Activated T-cell treated with anti-CD3 and anti-CD28 coated beads, Interleukin-2, amount 50 U/mL, for 1 hour (primary cell): ENCODE results near the gene IFITM5.
A peak's percentile ranks its signal among the peaks of the same experiment; 100 is the strongest.

Experiments
- DNase-seq: peaks from one replicate; pipeline ENCODE4 v3.0.0-alpha.2; 2020

Gene IFITM5

DNA sequence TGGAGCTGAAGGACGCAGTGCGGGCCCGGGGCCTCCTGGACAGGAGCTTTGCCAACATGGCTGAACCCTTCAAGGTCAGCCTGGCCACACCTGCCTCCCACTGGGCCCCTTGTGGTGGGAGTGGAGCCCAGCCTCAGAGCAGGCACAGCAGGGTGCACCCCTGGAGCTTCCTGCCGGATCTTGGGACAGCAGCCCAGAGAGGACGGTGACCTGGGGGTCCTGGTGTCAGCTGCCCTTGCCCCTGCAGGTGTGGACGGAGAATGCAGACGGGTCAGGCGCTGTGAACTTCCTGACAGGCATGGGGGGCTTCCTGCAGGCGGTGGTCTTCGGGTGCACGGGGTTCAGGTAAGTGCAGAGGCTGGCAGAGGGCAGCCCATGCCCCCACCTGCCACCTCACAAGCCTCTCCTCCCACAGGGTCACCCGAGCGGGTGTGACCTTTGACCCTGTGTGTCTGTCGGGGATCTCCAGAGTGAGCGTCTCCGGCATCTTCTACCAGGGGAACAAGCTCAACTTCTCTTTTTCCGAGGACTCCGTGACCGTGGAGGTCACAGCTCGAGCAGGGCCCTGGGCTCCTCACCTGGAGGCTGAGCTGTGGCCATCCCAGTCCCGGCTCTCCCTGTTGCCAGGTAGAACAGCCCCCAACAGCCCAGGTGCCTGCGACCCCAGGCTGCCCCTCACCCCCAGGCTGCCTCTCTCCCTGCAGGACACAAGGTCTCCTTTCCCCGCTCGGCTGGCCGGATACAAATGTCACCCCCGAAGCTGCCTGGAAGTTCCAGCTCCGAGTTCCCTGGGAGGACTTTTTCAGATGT lies 5.3 kb downstream of the IFITM5 start:
- DNase-seq: peak; percentile 42

DNA sequence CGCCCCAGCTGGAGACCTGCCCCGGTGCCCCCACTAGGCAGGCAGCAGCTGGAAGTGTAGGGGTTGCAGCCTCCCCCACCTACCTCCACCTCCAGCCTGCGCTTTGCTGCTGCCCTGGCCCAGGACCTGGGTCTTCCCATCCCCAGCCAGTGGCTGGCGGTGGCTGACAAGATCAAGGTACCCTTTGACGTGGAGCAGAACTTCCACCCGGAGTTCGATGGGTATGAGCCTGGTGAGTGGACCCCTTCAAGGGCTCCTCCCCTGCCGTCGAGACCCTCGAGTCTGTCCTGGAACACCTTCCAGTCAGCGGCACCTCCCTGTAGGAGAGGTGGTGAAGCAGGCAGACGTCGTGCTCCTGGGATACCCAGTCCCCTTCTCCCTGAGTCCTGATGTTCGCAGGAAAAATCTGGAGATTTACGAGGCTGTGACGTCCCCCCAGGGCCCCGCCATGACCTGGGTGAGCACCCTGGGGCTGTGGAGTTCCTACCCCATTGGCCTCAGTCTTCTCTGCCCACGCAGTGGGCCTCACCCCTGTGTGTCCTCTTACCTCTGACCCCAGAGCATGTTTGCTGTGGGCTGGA lies 6.0 kb downstream of the IFITM5 start:
- peak; percentile 45 for DNase-seq

DNA sequence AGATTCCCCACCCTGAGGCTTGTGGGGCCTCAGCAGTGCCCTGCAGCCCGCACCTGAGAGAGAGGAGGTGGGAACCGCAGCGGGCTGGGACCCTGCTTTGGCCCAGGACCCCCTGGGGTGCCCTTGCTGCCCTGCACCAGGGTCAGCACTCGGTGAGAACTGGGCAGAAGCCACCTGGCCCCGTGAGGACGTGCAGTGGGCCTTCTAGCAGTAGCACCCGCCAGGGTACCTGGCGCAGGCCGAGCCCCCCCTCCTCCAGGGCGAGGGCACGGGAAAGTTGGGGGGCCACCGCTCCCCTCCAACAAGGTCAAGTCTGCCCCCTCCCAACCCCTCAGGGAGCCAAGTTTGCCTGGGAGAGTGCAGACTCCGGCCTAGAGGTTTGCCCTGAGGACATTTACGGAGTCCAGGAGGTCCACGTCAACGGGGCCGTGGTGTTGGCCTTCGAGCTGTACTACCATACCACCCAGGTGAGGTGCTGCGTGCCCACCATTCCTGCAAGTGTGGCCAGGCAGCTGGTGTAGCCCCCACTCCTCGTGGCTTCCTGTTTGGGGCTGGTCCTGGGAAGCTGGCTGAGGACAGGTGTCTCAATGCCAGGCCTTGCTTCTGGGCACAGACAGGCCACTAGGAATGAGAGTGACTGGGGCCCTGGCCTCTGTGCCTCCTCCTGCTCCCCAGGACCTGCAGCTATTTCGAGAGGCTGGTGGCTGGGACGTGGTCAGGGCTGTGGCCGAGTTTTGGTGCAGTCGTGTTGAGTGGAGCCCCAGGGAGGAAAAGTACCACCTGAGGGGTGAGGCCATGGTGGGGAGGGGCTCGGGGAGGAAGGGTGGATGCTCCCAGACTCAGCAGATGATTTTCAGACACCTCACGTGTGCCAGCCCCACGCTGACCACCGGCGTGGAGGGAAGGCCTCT lies 6.9 kb downstream of the IFITM5 start:
- peak; percentile 48 for DNase-seq

DNA sequence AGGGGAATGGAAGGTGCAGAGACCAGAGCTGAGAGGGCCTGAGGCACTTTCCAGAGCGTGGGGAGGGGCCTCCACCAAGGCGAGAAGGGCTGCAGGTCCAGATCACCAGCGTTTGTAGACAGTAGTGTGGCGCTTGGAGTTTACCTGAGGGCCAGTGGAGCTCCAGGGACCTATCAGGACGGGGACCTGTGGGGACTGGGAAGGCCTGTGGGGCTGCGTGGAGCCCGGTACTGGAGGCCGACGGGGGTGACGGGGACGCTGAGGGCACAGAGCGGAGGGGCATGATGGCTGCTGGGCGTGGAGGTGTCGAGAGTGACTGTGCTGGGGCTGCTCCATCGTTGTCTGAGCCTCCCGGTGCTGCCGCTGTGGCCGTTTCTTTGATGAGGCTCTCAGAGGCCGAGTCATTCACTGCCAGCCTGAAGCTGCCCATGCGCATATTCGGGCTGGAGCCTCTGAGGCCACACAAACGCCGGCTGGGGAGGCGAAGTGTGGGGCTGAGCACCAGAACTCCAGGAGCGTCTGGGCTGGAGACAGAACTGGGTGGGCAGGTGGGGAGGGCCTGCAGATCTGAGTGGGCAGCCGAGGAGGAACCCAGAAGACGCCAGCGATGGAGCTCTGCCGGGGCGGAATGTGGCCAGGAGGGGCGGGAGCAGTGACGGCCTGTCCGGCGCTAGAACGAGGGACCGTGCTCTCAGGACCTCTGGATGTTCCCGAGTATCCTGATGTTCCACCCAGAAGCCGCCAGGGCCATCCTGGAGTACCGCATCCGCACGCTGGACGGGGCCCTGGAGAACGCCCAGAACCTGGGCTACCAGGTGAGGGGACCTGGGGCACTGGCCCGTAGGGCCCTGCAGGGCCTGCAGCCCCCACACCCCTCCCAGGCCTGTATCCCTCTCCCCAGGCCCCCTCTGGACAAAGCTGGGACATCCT lies 7.8 kb downstream of the IFITM5 start:
- DNase-seq: peak; percentile 54

DNA sequence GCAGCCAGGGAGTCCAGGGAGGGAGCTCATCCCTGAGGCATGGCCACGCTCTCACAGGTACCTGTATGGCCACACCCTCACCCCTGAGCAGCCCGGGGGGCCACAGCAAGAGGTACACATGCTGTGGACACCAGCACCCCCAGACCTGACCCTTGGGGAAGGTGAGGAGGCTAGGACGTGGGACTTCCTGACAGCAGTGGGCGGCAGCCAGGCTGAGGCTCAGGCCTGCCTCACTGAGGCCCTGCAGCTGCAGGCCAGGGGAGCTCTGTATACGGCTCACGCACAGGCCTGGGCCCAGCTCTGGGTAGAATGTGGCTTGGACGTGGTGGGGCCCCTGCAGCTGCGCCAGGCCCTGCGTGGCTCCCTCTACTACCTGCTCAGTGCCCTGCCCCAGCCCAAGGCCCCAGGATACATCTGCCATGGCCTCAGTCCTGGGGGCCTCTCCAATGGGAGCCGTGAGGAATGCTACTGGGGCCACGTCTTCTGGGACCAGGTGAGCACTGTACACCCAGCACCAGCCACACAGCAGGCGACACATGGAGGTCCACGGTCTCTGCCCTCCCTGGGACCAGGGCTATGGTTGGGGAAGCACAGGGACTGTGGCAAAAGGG lies 8.6 kb downstream of the IFITM5 start:
- DNase-seq: peak; percentile 52

DNA sequence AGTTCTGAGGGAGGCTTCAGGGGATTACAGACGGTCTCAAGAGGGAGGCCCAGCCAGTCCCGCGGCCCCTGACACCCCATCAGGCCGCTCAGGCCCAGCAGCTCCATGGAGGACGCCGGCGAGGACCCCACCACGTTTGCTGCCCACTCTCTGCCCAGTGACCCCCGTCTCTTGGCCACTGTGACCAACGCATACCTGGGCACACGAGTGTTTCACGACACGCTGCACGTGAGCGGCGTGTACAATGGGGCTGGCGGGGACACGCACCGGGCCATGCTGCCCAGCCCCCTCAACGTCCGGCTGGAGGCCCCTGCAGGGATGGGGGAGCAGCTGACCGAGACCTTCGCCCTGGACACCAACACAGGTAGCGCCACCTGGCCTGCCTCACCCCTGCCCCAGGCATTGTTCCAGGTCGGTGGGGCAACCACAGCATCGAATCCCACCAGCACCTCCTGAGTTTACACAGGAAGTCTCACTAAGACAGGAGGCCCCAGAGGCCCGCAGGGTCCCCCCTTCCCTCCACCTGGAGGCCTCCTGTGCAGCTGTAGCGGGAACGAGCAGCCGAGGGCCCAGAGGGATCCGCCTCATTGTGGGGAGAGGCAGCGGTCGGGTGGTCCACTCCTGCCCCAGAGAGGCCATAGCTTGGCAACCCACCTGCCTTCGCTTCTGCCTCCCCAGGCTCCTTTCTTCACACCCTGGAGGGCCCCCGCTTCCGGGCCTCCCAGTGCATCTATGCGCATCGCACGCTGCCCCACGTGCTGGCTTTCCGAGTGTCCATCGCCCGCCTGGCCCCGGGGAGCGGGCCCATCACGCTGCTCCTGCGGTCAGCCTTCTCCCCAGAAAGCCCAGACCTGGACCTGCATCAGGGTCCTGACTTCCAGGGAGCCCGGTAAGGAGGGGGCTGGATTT lies 9.4 kb downstream of the IFITM5 start:
- DNase-seq: peak; percentile 61

DNA sequence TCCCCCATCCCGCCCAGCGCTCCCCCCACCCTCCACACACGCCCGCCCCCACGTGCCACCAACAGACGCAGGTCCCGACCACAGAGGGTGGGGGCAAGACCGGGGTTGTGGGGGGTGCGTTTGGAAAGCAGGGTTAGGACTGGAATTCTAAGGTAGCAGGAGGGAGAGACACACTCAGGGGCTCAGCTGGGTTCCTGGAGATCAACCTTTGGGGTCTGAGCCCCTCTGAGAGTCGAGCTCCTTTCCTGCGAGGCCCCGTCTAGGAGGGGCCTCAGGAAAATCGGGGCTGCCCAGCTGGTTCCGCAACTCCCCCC lies 10.0 kb downstream of the IFITM5 start:
- no peak for DNase-seq

DNA sequence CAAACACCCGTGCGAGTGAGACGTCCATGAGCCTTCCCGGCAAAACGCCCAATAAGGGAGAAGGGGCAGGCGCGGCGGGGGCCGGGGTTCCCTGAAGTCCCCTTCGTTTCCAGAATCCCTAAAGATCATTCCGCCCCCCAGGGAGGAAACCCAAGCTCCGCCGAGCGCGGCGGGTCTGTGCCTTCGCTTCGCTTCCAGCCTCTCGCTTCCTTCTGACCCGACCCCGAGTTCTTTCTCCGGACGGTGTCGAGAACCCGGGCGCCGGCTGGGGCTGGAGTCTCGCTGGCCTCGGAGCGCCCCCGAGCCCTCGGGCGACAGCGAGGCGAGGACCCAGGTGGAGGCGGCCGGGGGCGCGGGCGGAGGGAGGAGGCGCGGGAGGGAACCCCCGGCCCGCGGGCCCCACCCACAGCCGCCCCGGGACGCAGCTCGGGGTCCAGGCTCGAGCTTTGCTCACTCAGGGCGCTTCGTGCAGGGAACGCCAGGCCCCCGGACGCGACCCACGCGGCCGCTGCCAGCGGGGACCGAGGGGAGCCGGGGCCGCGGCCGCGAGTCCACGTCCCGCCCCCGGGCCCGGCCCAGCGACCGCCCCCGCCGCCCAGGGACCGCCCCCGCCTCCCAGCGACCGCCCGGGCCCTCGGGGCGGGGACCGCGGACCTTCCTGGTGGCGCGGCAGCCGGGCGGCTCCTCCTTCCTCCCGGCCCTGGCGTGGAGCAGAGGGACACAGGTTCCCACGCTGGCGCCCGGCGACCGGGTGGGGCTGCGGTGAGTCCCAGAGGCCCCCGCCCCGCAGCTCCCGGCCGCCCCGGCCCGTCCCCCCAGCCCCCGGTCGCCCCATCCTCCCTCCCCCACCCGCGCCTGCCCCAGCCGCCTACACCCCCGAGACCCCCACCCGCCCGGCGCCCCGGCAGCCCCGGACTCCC lies 10.6 kb downstream of the IFITM5 start, which contains the start of gene PGGHG:
Gene PGGHG (plus strand): TSS at position 649 of the 920 bp plus-strand sequence. CDS start 691 bp downstream, outside the sequence.
- DNase-seq: peak; percentile 76

DNA sequence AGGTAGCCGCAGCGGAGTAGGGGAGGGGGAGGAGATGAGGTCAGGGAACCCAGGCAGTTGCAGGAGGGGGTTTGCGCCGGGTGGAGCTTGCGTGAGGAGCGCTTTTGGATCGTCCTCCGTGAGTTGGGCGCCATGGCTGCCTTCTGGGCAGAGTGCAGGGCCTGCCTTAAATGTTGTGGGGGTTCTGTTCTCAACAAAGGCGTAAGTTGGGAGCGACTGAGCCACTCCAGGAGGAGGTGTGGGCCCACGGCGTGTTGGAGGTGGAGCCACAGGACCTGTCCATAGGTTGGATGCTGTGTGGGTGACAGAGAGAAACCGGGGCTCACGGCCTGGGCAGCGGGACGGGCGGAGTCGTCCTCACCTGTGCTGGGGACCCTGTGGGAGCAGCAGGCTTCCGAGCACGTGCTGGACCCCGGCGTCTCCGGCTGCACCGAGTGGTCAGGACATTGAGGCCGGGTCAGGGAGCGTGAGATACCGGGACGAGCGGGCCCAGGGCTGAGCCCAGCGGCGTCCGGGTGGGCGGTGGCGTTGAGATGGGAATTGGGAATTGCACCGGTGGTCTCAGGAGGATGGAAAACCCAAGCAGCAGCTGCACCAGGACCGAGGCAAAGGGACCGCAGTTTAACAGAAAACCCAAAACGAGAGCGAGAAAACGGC lies 11.4 kb downstream of the IFITM5 start:
- DNase-seq: peak; percentile 77

DNA sequence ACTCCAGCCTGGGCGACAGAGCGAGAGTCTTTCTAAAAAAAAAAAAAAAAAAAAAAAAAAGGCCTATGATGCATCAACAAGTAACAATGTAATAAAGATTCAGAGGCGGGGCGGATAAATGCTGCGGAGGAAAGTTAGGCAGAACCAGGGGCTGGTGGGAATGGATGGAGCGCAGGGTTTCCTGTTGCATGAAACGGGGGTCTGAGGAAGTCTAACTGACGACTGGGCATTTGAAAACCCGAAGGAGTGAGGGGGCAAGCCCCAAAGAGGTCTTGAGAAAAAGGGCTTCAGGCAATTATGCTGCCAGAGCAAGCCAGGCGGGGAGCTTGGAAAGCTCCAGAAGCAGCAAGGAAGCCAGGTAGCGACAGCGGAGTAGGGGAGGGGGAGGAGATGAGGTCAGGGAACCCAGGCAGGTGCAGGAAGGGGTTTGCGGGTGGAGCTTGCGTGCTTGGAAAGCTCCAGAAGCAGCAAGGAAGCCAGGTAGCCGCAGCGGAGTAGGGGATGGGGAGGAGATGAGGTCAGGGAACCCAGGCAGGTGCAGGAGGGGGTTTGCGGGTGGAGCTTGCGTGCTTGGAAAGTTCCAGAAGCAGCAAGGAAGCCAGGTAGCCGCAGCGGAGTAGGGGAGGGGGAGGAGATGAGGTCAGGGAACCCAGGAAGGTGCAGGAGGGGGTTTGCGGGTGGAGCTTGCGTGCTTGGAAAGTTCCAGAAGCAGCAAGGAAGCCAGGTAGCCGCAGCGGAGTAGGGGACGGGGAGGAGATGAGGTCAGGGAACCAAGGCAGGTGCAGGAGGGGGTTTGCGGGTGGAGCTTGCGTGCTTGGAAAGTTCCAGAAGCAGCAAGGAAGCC lies 12.1 kb downstream of the IFITM5 start:
- DNase-seq: peak; percentile 77

DNA sequence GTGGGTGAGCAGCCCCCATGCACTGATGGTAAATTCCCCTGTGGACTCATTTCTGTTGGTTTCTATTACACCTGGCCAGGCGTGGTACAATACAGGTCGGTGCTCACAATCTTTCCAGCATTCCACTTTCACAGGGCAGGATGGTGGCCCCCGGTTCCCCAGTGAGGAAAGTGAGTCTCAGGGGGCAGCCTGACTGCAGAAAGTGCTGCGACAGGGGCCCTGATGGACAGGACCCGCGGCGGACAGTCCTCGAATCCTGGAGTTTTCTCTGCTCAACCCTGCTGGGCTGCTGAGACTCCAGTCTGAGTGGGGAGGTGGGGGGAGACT lies 13.5 kb downstream of the IFITM5 start:
- no peak for DNase-seq

DNA sequence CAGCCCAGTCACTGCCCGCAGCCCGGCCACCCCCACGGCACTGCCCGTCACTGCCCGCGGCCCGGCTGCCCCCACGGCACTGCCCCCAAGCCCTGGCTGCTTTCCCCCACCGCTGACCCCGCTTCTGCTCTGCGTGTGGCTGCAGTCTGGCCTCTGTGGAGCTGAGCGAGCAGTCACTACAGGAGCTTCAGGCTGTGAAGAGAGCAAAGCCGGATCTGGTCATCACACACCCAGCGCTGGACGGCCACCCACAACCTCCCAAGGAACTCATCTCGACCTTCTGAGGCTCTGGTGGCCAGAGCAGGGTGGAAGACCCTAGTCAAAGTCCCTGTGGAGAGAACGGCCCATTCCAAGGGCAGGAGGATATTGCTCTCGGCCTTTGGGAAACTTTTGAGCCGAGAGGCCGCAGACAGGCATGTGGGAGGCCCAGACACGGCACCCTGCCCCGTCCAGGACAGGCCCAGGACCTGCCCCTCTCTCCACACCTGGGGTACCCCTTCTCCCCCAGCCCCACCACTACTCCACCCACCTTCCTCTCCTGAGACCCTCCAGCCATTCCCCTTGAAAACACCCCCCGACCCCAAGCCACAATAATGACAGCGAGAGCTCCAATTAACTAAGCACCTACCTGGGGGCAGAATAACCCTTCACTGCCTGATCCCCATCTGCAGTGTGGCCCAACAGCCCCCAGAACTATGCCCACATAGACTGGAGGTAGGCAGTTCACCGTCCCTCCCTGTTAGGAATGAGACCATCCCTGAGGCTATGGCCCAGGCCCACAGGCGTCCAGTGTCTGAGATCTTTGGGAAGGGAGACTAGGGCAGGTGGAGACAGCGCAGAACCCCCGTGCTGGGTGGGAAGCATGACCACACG lies 14.1 kb downstream of the IFITM5 start:
- DNase-seq: no peak

DNA sequence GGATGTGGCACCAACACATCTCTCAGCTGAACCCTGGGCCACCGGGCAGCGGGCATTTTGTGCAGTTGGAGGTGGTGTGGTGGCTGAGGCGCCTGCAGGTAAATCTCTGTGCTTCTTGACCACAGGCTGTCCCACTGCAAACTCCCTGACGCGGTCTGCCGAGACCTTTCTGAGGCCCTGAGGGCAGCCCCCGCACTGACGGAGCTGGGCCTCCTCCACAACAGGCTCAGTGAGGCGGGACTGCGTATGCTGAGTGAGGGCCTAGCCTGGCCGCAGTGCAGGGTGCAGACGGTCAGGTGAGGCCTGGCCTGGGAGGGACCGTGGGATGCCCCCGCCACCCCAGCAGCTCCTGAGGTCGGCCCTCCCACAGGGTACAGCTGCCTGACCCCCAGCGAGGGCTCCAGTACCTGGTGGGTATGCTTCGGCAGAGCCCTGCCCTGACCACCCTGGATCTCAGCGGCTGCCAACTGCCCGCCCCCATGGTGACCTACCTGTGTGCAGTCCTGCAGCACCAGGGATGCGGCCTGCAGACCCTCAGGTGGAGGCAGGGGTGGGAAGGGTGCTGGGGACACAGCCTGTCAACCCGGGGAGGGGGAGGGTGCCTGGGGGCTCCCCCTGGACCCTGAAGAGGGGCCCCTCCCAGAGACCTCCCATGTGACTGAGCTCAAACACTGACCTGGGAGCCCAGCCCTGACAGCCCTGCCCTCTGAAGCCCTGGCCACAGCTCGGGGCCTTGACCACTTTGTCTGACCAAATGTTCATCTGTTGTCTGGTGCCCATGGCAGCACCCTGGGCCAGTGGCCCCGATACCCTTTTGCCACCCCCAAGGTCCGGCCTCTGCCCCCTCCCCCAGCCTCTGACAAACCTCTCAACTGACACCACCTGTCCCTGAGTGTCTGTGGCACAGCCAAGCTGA lies 15.0 kb downstream of the IFITM5 start:
- no peak for DNase-seq

DNA sequence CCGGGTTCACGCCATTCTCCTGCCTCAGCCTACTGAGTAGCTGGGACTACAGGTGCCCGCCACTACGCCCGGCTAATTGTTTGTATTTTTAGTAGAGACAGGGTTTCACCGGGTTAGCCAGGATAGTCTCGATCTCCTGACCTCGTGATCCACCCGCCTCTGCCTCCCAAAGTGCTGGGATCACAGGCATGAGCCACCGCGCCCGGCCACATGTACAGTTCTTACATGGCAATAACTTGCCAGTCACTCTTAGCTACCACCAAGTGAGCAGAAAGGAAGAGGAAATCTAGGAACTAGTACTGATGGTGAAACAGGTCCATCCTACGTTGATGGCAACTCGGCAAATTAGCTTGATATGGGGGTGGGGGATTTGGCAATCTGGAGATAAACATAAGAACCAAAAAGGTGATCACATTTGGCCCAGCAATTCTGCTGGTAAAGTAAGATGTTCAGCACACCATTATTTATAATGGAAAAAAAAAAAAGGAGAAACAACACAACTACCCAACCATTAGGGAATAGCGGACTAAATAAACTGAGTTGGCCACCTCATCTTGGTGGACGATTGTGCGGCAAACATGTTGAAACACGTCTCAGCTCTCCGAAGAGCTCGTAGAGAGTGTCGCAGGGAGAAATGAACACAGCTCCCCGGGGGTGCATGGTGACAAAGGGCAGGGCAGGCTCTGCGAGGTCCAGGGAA lies 15.8 kb downstream of the IFITM5 start:
- no peak for DNase-seq

DNA sequence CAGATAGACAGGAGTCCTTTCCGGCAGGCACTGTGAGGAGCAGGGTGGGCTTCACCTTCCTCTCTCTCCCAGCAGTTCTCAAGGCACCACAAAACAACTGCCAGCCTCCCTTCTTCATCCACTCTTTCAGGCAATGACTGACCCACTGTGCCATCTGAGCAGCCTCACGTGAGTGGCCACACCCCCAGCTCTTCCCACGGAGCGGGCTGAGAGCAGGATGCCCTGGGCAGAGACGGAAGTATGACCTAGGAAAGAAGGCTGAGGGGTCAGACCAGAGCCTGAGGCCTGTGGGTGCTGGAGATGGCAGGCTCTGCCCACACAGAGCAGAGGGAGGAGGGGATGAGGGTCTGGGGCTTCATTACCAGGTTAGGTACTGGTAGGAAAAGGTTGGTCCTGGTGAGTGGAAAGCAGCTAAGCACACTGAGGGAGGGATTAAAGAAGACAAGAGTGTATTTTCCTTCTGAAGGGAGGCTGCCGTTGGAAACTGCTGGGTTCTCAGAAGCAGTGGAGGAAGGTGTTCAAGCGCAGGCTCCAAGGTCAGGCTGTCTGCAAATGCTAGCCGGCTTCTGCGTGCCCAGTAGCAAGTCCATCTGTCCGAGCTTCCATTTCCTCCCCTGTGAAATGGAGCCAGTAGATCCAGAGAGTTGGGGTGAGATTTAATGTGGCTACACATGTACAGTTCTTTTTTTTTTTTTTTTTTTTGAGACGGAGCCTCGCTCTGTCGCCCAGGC lies 16.5 kb downstream of the IFITM5 start:
- DNase-seq: no peak
